Placental epithelial cell (primary cell): ENCODE results near the gene DHRSX. TPM values are rescaled to one million over a fixed set of nuclear protein-coding genes. Genes with fewer than 3 reads are reported as not detected.

Experiments used
- total RNA-seq: library from RNA; depleted of rRNA; stranded (reverse); fragments of >200 nt; gene quantifications from 2 replicates; pipeline ENCODE4 v1.2.3, GENCODE V29; 2012

The DHRSX gene, protein sequence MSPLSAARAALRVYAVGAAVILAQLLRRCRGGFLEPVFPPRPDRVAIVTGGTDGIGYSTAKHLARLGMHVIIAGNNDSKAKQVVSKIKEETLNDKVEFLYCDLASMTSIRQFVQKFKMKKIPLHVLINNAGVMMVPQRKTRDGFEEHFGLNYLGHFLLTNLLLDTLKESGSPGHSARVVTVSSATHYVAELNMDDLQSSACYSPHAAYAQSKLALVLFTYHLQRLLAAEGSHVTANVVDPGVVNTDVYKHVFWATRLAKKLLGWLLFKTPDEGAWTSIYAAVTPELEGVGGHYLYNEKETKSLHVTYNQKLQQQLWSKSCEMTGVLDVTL
- 12.3 and 18.5 TPM in 2 replicates for total RNA-seq

DNA sequence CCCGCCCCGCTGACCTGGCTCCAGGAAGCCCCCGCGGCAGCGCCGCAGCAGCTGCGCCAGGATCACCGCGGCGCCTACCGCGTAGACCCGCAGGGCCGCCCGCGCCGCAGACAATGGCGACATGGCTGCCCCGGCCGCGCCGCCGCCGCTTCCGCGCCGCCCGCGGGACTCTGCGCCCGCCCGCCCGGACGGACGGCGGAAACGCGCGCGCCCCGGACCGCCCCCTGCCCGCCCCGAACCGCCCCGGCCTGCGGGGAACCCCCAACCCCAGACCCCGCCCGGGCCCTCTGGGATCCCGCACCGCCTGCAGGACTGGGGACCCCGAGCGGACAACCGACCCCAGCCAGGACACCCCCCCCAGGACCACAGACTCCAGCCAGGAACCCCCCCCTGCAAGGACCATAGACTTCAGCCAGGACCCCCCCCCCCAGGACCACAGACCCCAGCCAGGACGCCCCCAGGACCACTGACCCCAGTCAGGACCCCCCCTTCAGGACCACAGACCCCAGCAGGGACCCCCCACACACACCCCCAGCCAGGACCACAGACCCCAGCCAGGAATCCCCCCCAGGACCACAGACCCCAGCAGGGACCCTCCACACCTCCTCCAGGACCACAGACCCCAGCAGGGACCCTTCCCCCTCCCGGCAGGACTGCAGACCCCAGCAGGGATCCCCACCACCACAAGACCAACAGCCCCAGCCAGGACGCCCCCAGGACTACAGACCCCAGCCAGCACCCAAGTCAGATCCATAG is at the start of gene DHRSX, which contains the start of gene ZBED1:
DHRSX (minus strand) TSS at position 174 of the 756 bp plus-strand sequence; CDS start at position 123, 51 bp downstream.
ZBED1 (minus strand) TSS at position 174 of the 756 bp plus-strand sequence. CDS start 10,257 bp downstream, outside the sequence.

Other genes starting within 250 kb of the DHRSX start
- 26.3 and 33.0 TPM in 2 replicates for gene ZBED1, start within 50 bp of the DHRSX start, total RNA-seq
- gene CD99, start 190.3 kb upstream of the DHRSX start, total RNA-seq: 309 and 442 TPM in 2 replicates